ENCODE data around the gene SLC22A8. TPM values are rescaled to one million over a fixed set of nuclear protein-coding genes. Genes with fewer than 3 reads are reported as not detected.
"Not testable (repeated sequence)": the region's sequence is repeated elsewhere in the genome, so short reads cannot be mapped to it uniquely, and the experiment has no call there.

SLC22A8 gene
- total RNA-seq, 1 donor from 2014 or later = not detected

DNA sequence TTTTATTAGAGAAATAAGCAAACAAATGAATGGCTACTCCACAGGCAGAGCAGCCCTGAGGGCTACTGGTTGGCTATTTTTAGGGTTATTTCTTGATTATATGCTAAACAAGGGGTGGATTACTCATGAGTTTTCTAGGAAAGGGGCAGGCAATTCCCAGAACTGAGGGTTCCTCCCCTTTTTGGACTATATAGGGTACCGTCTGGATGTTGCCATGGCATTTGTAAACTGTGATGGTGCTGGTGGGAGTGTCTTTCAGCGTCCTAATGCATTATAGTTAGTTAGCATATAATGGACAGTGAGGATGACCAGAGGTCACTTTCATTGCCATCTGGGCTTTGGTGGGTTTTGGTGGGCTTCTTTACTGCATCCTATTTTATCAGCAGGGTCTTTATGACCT, 50.1 kb downstream of the SLC22A8 start:
- H3K4me3 ChIP-seq (ENCODE audit: low read length in 3 of 3) = no peak overlapping the region
- H3K36me3 ChIP-seq (ENCODE audit: control insufficient read depth in 3 of 3, insufficient read depth in 3 of 3, low read length in 3 of 3) = no peaks in the 10 kb centered on the region
- H3K9me3 ChIP-seq (ENCODE audit: control insufficient read depth in 3 of 3, low read length in 3 of 3) = no peaks in the 10 kb centered on the region
- no peaks in the 10 kb centered on the region for H3K27me3 ChIP-seq (ENCODE audit: control insufficient read depth in 3 of 3, insufficient read depth in 3 of 3, low read length in 3 of 3)
- H3K4me1 ChIP-seq (ENCODE audit: control insufficient read depth in 3 of 3, insufficient read depth in 3 of 3, low read length in 3 of 3) = no peaks in the 10 kb centered on the region
- no peak overlapping the region for H3K27ac ChIP-seq (ENCODE audit: low read depth, low read length)
- H3K9ac ChIP-seq (ENCODE audit: low read depth in 1 of 3, low read length in 3 of 3) = no peak overlapping the region

DNA sequence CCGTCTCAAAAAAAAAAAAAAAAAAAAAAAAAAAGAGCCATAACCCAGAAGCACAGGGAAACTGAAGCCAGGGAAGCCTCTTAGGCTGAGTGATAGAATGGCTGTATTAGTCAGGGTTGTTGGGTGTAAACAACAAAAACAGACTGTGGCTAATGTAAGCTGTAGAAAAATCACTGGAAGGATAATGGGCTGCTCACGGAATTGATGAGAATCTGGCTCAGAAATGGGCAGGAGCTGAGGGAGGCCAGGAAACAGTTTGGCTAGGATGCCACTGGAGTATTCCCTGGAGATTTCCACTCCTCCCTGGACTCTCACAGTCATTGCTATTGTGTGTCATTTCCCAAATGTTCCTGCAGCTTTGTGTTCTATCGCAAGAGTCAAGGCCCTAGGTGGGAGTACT, 53.2 kb downstream of the SLC22A8 start:
- Histone ChIP-seq H3K4me1 (ENCODE audit: control insufficient read depth in 3 of 3, insufficient read depth in 3 of 3, low read length in 3 of 3) (peaks cover 10 to 14% (median 13%) of the 10 kb centered on the region in 3 donors), H3K4me3 (ENCODE audit: low read length in 3 of 3) (no peak overlapping the region), H3K27ac (ENCODE audit: low read depth, low read length) (no peak overlapping the region), H3K36me3 (ENCODE audit: control insufficient read depth in 3 of 3, insufficient read depth in 3 of 3, low read length in 3 of 3) (no peaks in the 10 kb centered on the region), H3K9ac (ENCODE audit: low read depth in 1 of 3, low read length in 3 of 3) (no peak overlapping the region), H3K27me3 (ENCODE audit: control insufficient read depth in 3 of 3, insufficient read depth in 3 of 3, low read length in 3 of 3) (no peaks in the 10 kb centered on the region), H3K9me3 (ENCODE audit: control insufficient read depth in 3 of 3, low read length in 3 of 3) (no peaks in the 10 kb centered on the region)

DNA sequence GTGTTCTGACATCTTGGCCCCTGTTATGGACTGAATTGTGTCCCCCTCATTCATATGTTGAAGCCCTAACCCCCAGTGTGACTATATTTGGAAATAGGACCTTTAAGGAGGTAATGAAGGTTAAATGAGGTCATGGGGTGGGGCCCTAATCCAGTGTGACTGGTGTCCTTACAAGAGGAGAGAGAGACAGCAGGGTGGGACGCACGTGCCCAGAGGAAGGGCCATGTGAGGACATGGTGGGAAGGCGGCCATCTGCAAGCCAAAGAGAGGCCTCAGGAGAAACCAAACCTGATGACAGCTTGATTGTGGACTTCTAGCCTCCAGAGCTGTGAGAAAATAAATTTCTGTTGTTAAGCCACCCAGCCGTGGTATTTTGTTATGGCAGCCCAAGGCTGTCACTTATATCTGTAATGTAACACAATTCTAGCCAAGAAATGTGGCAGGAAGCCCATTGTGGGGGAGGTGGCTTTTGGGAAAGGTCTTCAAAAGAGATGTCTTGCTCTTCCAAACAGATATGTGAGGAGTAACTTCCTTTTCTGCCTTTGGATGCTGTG, 54.5 kb downstream of the SLC22A8 start:
- no peaks in the 10 kb centered on the region for H3K36me3 ChIP-seq (ENCODE audit: control insufficient read depth in 3 of 3, insufficient read depth in 3 of 3, low read length in 3 of 3)
- no peak overlapping the region for H3K9ac ChIP-seq (ENCODE audit: low read depth in 1 of 3, low read length in 3 of 3)
- H3K27me3 ChIP-seq (ENCODE audit: control insufficient read depth in 3 of 3, insufficient read depth in 3 of 3, low read length in 3 of 3) = no peaks in the 10 kb centered on the region
- no peak overlapping the region for H3K27ac ChIP-seq (ENCODE audit: low read depth, low read length)
- H3K4me3 ChIP-seq (ENCODE audit: low read length in 3 of 3) = no peak overlapping the region
- no peaks in the 10 kb centered on the region for H3K9me3 ChIP-seq (ENCODE audit: control insufficient read depth in 3 of 3, low read length in 3 of 3)
- H3K4me1 ChIP-seq (ENCODE audit: control insufficient read depth in 3 of 3, insufficient read depth in 3 of 3, low read length in 3 of 3) = peaks cover 10 to 14% (median 13%) of the 10 kb centered on the region in 3 donors

DNA sequence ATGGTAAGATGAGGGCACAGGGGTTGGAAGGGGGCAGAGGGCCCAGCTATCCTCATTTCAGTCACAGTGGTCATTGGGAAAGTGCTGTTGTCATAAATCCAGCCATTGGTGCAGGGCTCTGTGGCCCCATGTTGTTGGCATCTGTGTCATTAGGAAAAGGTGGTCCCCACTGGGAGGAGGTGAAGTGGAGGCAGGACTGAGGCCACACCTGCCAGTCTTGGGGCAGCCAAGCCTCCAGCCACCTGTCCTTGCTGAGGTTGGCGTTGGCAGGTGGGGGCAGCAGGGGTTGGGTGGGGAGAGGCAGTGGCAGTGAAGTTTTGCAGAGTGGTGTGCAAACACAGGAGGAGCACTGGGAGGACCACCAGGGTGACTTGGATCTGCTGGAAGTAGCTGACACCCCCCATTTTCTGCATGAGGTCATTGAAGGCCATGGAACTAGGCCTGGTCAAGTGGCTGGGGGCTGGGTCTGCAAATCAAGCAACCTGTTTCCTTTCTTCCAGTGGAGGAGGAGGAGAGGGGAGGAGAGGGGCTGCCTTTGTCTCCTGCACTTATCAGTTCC, 56.1 kb downstream of the SLC22A8 start:
- H3K9ac ChIP-seq (ENCODE audit: low read depth in 1 of 3, low read length in 3 of 3) = peak overlapping the region in 2 of 3 donors; percentile 23 to 41
- H3K9me3 ChIP-seq (ENCODE audit: control insufficient read depth in 3 of 3, low read length in 3 of 3) = no peaks in the 10 kb centered on the region
- H3K27me3 ChIP-seq (ENCODE audit: control insufficient read depth in 3 of 3, insufficient read depth in 3 of 3, low read length in 3 of 3) = peaks cover 0 to 2% (median 0%) of the 10 kb centered on the region in 3 donors
- no peaks in the 10 kb centered on the region for H3K36me3 ChIP-seq (ENCODE audit: control insufficient read depth in 3 of 3, insufficient read depth in 3 of 3, low read length in 3 of 3)
- H3K4me1 ChIP-seq (ENCODE audit: control insufficient read depth in 3 of 3, insufficient read depth in 3 of 3, low read length in 3 of 3) = peaks cover 10 to 14% (median 13%) of the 10 kb centered on the region in 3 donors
- H3K27ac ChIP-seq (ENCODE audit: low read depth, low read length) = peak overlapping the region; percentile 30
- H3K4me3 ChIP-seq (ENCODE audit: low read length in 3 of 3) = no peak overlapping the region

DNA sequence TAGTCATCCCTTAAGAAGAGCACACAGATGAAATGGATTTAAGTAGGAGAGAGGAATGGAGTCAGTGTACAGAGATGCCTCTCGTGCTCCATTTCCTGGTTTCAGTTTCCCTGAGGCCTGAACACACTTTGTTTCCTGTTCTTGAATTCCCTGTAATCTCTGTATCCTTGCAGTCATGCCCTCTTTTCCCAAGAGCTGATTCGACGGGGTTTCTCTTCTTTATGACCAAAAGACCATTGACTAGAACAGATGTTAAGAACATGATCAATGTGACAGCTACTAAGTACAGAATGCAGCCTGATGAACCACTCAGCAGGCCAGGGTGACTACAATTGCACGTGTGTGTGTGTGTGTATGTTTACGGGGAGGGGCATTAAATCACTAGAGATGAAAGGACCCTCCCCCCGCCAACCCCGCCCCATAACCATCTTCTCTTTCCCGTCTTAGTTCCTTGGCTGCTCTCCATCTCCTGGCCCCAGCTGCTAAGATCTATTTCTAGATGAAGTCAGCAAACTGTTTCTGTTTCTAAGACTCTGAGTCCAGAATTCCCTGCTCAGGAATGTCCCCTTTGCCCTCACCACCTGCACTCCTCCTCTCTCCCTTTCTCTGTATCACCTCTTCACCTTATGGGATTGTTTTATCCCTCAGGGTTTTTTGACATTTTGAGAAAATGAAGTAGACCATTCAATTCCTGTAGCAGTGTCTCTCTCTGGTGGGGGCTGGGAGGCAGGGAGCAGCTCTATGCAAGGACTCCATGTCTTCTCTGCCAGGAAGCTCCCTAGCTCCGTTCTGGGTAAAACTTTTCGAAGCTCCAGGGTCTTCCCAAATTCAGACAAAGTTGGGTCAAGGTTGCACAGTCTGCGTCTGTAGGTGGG, 56.9 kb downstream of the SLC22A8 start:
- peak overlapping the region; percentile 30 for H3K27ac ChIP-seq (ENCODE audit: low read depth, low read length)
- peaks cover 10 to 14% (median 13%) of the 10 kb centered on the region in 3 donors for H3K4me1 ChIP-seq (ENCODE audit: control insufficient read depth in 3 of 3, insufficient read depth in 3 of 3, low read length in 3 of 3)
- H3K4me3 ChIP-seq (ENCODE audit: low read length in 3 of 3) = peak overlapping the region in 1 of 3 donors; percentile 31
- H3K36me3 ChIP-seq (ENCODE audit: control insufficient read depth in 3 of 3, insufficient read depth in 3 of 3, low read length in 3 of 3) = no peaks in the 10 kb centered on the region
- peak overlapping the region in 2 of 3 donors; percentile 23 to 41 for H3K9ac ChIP-seq (ENCODE audit: low read depth in 1 of 3, low read length in 3 of 3)
- H3K9me3 ChIP-seq (ENCODE audit: control insufficient read depth in 3 of 3, low read length in 3 of 3) = no peaks in the 10 kb centered on the region
- peaks cover 0 to 2% (median 0%) of the 10 kb centered on the region in 3 donors for H3K27me3 ChIP-seq (ENCODE audit: control insufficient read depth in 3 of 3, insufficient read depth in 3 of 3, low read length in 3 of 3)

DNA sequence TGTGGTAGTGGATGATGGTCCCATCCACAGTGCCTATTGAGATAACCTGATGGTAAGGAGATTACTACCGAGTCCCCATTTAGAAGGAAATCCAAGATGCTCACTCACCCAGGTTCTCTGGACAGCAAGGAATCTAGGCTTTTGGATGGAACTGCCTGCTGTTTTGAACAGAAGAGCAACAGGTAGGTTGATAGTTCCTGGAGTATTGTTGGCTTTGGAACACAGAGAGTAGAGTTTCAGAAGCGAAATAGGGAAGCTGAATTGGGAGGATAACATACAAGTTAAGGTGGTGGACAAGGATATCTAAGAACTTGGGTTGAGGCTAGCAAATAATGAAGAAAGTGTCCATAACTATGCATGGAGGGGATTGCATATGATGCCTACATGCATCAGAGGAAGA, 58.5 kb downstream of the SLC22A8 start:
- no peak overlapping the region for H3K27ac ChIP-seq (ENCODE audit: low read depth, low read length)
- H3K4me1 ChIP-seq (ENCODE audit: control insufficient read depth in 3 of 3, insufficient read depth in 3 of 3, low read length in 3 of 3) = peaks cover 10 to 14% (median 13%) of the 10 kb centered on the region in 3 donors
- no peak overlapping the region for H3K4me3 ChIP-seq (ENCODE audit: low read length in 3 of 3)
- no peaks in the 10 kb centered on the region for H3K9me3 ChIP-seq (ENCODE audit: control insufficient read depth in 3 of 3, low read length in 3 of 3)
- H3K36me3 ChIP-seq (ENCODE audit: control insufficient read depth in 3 of 3, insufficient read depth in 3 of 3, low read length in 3 of 3) = no peaks in the 10 kb centered on the region
- peaks cover 0 to 2% (median 0%) of the 10 kb centered on the region in 3 donors for H3K27me3 ChIP-seq (ENCODE audit: control insufficient read depth in 3 of 3, insufficient read depth in 3 of 3, low read length in 3 of 3)
- H3K9ac ChIP-seq (ENCODE audit: low read depth in 1 of 3, low read length in 3 of 3) = no peak overlapping the region

DNA sequence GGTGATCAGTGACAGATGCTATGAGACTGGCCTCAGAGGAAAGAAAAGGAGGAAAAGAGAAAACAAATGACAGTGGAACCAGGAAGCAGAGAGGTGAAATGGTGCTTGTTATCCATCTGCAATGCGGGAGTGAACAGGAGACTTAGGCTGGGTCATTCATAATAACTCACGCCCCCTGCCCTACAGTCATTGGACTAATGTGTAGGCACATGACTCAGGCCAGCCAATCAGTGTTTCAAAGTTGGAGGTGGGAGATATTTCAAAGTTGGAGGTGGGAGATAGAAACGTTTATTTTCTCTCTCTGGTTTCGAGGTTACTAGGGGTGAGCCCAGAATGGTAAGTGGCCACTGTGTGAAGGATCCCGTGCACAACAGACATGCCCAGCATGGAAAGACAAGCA, 61.2 kb downstream of the SLC22A8 start:
- H3K9ac ChIP-seq (ENCODE audit: low read depth in 1 of 3, low read length in 3 of 3) = no peak overlapping the region
- H3K4me3 ChIP-seq (ENCODE audit: low read length in 3 of 3) = no peak overlapping the region
- no peaks in the 10 kb centered on the region for H3K36me3 ChIP-seq (ENCODE audit: control insufficient read depth in 3 of 3, insufficient read depth in 3 of 3, low read length in 3 of 3)
- H3K9me3 ChIP-seq (ENCODE audit: control insufficient read depth in 3 of 3, low read length in 3 of 3) = no peaks in the 10 kb centered on the region
- no peak overlapping the region for H3K27ac ChIP-seq (ENCODE audit: low read depth, low read length)
- peaks cover 0 to 2% (median 0%) of the 10 kb centered on the region in 3 donors for H3K27me3 ChIP-seq (ENCODE audit: control insufficient read depth in 3 of 3, insufficient read depth in 3 of 3, low read length in 3 of 3)
- H3K4me1 ChIP-seq (ENCODE audit: control insufficient read depth in 3 of 3, insufficient read depth in 3 of 3, low read length in 3 of 3) = peaks cover 9 to 11% (median 10%) of the 10 kb centered on the region in 3 donors

DNA sequence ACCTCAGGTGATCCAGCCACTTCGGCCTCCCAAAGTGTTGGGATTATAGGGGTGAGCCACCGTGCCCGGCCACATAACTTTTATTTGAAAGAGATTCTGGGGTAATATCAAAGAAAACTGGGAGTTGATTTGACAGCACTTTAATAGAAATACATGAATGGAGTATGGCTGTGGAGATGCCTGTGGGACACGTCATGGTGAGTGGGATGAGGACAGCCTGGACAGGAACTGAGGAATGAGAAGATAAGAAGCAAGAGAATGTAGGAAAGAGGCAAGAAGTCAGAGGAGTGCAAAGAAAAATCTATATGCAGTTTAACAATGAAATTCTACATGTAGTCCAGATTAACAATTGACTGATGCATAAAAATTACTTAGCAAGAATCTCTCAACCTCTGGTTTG, 61.8 kb downstream of the SLC22A8 start:
- Histone ChIP-seq H3K4me3 (ENCODE audit: low read length in 3 of 3) (no peak overlapping the region), H3K27ac (ENCODE audit: low read depth, low read length) (no peak overlapping the region), H3K4me1 (ENCODE audit: control insufficient read depth in 3 of 3, insufficient read depth in 3 of 3, low read length in 3 of 3) (peaks cover 3 to 4% (median 3%) of the 10 kb centered on the region in 3 donors), H3K36me3 (ENCODE audit: control insufficient read depth in 3 of 3, insufficient read depth in 3 of 3, low read length in 3 of 3) (no peaks in the 10 kb centered on the region), H3K9me3 (ENCODE audit: control insufficient read depth in 3 of 3, low read length in 3 of 3) (no peaks in the 10 kb centered on the region), H3K27me3 (ENCODE audit: control insufficient read depth in 3 of 3, insufficient read depth in 3 of 3, low read length in 3 of 3) (peaks cover 0 to 2% (median 0%) of the 10 kb centered on the region in 3 donors), H3K9ac (ENCODE audit: low read depth in 1 of 3, low read length in 3 of 3) (no peak overlapping the region)

DNA sequence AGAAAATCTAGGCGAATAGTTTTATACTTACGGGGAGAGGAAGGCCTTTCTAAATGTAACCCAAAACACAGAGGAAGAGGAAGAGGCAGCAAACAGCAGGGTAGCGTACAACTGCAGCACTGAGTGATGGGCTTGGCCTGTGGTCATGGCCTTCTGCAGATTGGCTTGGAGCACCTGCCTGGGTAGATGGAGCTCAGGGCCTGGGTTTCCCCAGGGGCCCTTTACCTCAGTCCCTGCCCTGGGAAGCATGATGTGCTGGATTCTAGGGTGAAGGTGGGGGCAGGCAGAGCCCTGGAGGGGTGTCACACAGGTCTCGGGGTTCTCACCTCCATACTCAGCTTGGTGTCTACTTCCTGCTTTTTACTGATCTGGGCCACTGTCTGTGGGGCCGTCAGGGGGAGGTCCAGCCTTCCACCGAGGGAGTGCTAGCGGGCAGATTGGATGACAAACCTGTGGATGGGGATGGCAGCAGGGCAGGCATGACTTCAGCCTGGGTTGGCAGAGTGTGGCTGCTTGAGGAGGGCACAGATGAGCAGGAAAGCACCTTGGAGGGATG, 66.8 kb downstream of the SLC22A8 start:
- Histone ChIP-seq H3K4me1 (ENCODE audit: control insufficient read depth in 3 of 3, insufficient read depth in 3 of 3, low read length in 3 of 3) (no peaks in the 10 kb centered on the region), H3K9me3 (ENCODE audit: control insufficient read depth in 3 of 3, low read length in 3 of 3) (no peaks in the 10 kb centered on the region), H3K27me3 (ENCODE audit: control insufficient read depth in 3 of 3, insufficient read depth in 3 of 3, low read length in 3 of 3) (no peaks in the 10 kb centered on the region), H3K4me3 (ENCODE audit: low read length in 3 of 3) (no peak overlapping the region), H3K36me3 (ENCODE audit: control insufficient read depth in 3 of 3, insufficient read depth in 3 of 3, low read length in 3 of 3) (no peaks in the 10 kb centered on the region), H3K27ac (ENCODE audit: low read depth, low read length) (no peak overlapping the region), H3K9ac (ENCODE audit: low read depth in 1 of 3, low read length in 3 of 3) (no peak overlapping the region)

DNA sequence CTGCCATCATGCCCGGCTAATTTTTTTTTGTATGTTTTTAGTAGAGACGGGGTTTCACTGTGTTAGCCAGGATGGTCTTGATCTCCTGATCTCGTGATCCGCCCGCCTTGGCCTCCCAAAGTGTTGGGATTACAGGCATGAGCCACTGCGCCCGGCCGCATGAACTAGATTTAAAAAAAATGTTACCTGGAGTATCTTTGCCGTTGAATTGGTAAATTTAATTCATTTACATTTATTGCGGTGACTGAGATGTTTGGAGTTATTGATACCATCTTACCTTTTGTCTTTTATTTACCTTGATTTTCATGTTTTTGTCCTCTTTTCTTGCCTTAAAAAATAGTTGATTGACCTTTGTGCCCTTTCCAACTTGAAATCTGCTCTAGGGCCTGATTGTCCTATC, 70.1 kb downstream of the SLC22A8 start:
- H3K27ac ChIP-seq (ENCODE audit: low read depth, low read length); H3K27me3 ChIP-seq (ENCODE audit: control insufficient read depth in 3 of 3, insufficient read depth in 3 of 3, low read length in 3 of 3); H3K36me3 ChIP-seq (ENCODE audit: control insufficient read depth in 3 of 3, insufficient read depth in 3 of 3, low read length in 3 of 3); H3K9ac ChIP-seq (ENCODE audit: low read depth in 1 of 3, low read length in 3 of 3); H3K4me1 ChIP-seq (ENCODE audit: control insufficient read depth in 3 of 3, insufficient read depth in 3 of 3, low read length in 3 of 3); H3K4me3 ChIP-seq (ENCODE audit: low read length in 3 of 3); H3K9me3 ChIP-seq (ENCODE audit: control insufficient read depth in 3 of 3, low read length in 3 of 3): not testable (repeated sequence)
